ENCODE data around the gene SPARC. TPM values are rescaled to one million over a fixed set of nuclear protein-coding genes. Genes with fewer than 3 reads are reported as not detected.

The SPARC gene
- total RNA-seq, 2 donors from 2014 or later = 76.0 to 168 TPM

- H3K27me3 ChIP-seq = no peaks in the 10 kb centered on the region
- no peak for TF ChIP-seq CTCF (IDR thresholded peaks at IDR 0.05)
- no peak for TF ChIP-seq POLR2A (IDR thresholded peaks at IDR 0.05)
- H3K4me3 ChIP-seq = no peak overlapping the region
- DNase-seq = no peak
- intact Hi-C loops (cut with DNase I) = no loop called here
- WGBS, 2 donors = 78 to 92% methylated on average over 5 of the region's 5 CpGs
- no peaks in the 10 kb centered on the region for H3K36me3 ChIP-seq (replicated peaks in 1 of 2; ENCODE audit: insufficient read depth in 1 of 2, low read depth in 2 of 2)
- H3K9me3 ChIP-seq = no peaks in the 10 kb centered on the region
- H3K4me1 ChIP-seq = no peaks in the 10 kb centered on the region
- ATAC-seq = no peak
- no peak overlapping the region for H3K27ac ChIP-seq
Measured at GRCh38 chr5:151631941-151632340, 54.8 kb downstream of the SPARC start.

GRCh38 chr5:151630088-151630487, 56.6 kb downstream of the SPARC start:
- no peak for TF ChIP-seq POLR2A (IDR thresholded peaks at IDR 0.05)
- no peaks in the 10 kb centered on the region for H3K27me3 ChIP-seq
- H3K36me3 ChIP-seq (replicated peaks in 1 of 2; ENCODE audit: insufficient read depth in 1 of 2, low read depth in 2 of 2) = no peaks in the 10 kb centered on the region
- ATAC-seq (no peak), DNase-seq (no peak)
- no peaks in the 10 kb centered on the region for H3K4me1 ChIP-seq
- no peaks in the 10 kb centered on the region for H3K9me3 ChIP-seq
- intact Hi-C loops (cut with DNase I) = no loop called here
- H3K27ac ChIP-seq = no peak overlapping the region
- H3K4me3 ChIP-seq = no peak overlapping the region

GRCh38 chr5:151628112-151628823, 58.4 kb downstream of the SPARC start:
- ATAC-seq (no peak), DNase-seq (no peak)
- H3K27ac ChIP-seq = no peak overlapping the region
- TF ChIP-seq POLR2A (IDR thresholded peaks at IDR 0.05) = no peak
- TF ChIP-seq CTCF (IDR thresholded peaks at IDR 0.05) = no peak
- H3K36me3 ChIP-seq (replicated peaks in 1 of 2; ENCODE audit: insufficient read depth in 1 of 2, low read depth in 2 of 2) = no peaks in the 10 kb centered on the region
- H3K9me3 ChIP-seq = no peaks in the 10 kb centered on the region
- no peak overlapping the region for H3K4me3 ChIP-seq
- no peaks in the 10 kb centered on the region for H3K4me1 ChIP-seq
- 75 to 82% methylated on average over 7 of the region's 7 CpGs for WGBS, 2 donors
- intact Hi-C loops (cut with DNase I) = no loop called here
- no peaks in the 10 kb centered on the region for H3K27me3 ChIP-seq

GRCh38 chr5:151627650-151628049, 59.1 kb downstream of the SPARC start:
- intact Hi-C loops (cut with DNase I) = no loop called here

GRCh38 chr5:151625285-151625684, 61.4 kb downstream of the SPARC start:
- Histone ChIP-seq H3K27ac (no peak overlapping the region), H3K4me1 (no peaks in the 10 kb centered on the region), H3K9me3 (no peaks in the 10 kb centered on the region), H3K4me3 (no peak overlapping the region), H3K36me3 (replicated peaks in 1 of 2; ENCODE audit: insufficient read depth in 1 of 2, low read depth in 2 of 2) (no peaks in the 10 kb centered on the region), H3K27me3 (no peaks in the 10 kb centered on the region)
- no peak for TF ChIP-seq CTCF (IDR thresholded peaks at IDR 0.05)
- no peak for TF ChIP-seq POLR2A (IDR thresholded peaks at IDR 0.05)
- intact Hi-C loops (cut with DNase I) = no loop called here
- no peak for DNase-seq
- 76 to 82% methylated on average over 4 to 9 of the region's 9 CpGs for WGBS, 2 donors
- ATAC-seq = no peak

More at GRCh38 chr5:151627650-151628049, 59.1 kb downstream of the SPARC start:
- no peaks in the 10 kb centered on the region for H3K27me3 ChIP-seq
- H3K27ac ChIP-seq = no peak overlapping the region
- H3K9me3 ChIP-seq = no peaks in the 10 kb centered on the region
- H3K4me3 ChIP-seq = no peak overlapping the region
- ATAC-seq (no peak), DNase-seq (no peak)
- no peaks in the 10 kb centered on the region for H3K4me1 ChIP-seq
- no peak for TF ChIP-seq POLR2A (IDR thresholded peaks at IDR 0.05)
- WGBS, 2 donors = 77 to 79% methylated on average over 6 of the region's 6 CpGs
- no peaks in the 10 kb centered on the region for H3K36me3 ChIP-seq (replicated peaks in 1 of 2; ENCODE audit: insufficient read depth in 1 of 2, low read depth in 2 of 2)

GRCh38 chr5:151624476-151624875, 62.2 kb downstream of the SPARC start:
- H3K4me3 ChIP-seq = no peak overlapping the region
- H3K9me3 ChIP-seq = no peaks in the 10 kb centered on the region
- H3K27me3 ChIP-seq = no peaks in the 10 kb centered on the region
- no peaks in the 10 kb centered on the region for H3K4me1 ChIP-seq
- ATAC-seq (no peak), DNase-seq (no peak)
- H3K27ac ChIP-seq = no peak overlapping the region
- 59 to 60% methylated on average over 8 of the region's 8 CpGs for WGBS, 2 donors
- TF ChIP-seq CTCF (IDR thresholded peaks at IDR 0.05) (no peak), POLR2A (IDR thresholded peaks at IDR 0.05) (no peak)
- no peaks in the 10 kb centered on the region for H3K36me3 ChIP-seq (replicated peaks in 1 of 2; ENCODE audit: insufficient read depth in 1 of 2, low read depth in 2 of 2)
- intact Hi-C loops (cut with DNase I) = no loop called here

Data from body of pancreas (tissue), 4 donors.